A204.1 (cell line): ENCODE measurements around the gene ADRA2A.

Source experiments
- FAIRE-seq: peaks from 2 replicates; lab custom pipeline; 2012; peaks lifted over from hg19 to GRCh38; lab: Jason Lieb, UNC

Gene ADRA2A

GRCh38 chr10:111110771-111111170 is 33.9 kb downstream of the ADRA2A start:
- no peak for FAIRE-seq

GRCh38 chr10:111112333-111112732 is 35.5 kb downstream of the ADRA2A start:
- FAIRE-seq: no peak

GRCh38 chr10:111113238-111113960 is 36.6 kb downstream of the ADRA2A start:
- no peak for FAIRE-seq

- no peak for FAIRE-seq
Observed at GRCh38 chr10:111113961-111114757, 37.3 kb downstream of the ADRA2A start.

- FAIRE-seq: no peak
Observed at GRCh38 chr10:111114758-111115500, 38.1 kb downstream of the ADRA2A start.

GRCh38 chr10:111116211-111116610 is 39.4 kb downstream of the ADRA2A start:
- no peak for FAIRE-seq

- FAIRE-seq: no peak
Observed at GRCh38 chr10:111116762-111117445, 40.1 kb downstream of the ADRA2A start.

- no peak for FAIRE-seq
Observed at GRCh38 chr10:111117528-111118277, 40.9 kb downstream of the ADRA2A start.

GRCh38 chr10:111118758-111119157 is 41.9 kb downstream of the ADRA2A start:
- no peak for FAIRE-seq

- no peak for FAIRE-seq
Observed at GRCh38 chr10:111119637-111120036, 42.8 kb downstream of the ADRA2A start.

GRCh38 chr10:111122127-111122526 is 45.3 kb downstream of the ADRA2A start:
- no peak for FAIRE-seq

GRCh38 chr10:111123883-111124282 is 47.1 kb downstream of the ADRA2A start:
- FAIRE-seq: no peak

- FAIRE-seq: no peak
Observed at GRCh38 chr10:111125102-111125501, 48.3 kb downstream of the ADRA2A start.

- FAIRE-seq: no peak
Observed at GRCh38 chr10:111126077-111126476, 49.2 kb downstream of the ADRA2A start.

GRCh38 chr10:111127081-111127848 is 50.4 kb downstream of the ADRA2A start:
- FAIRE-seq: no peak

GRCh38 chr10:111128331-111129180 is 51.7 kb downstream of the ADRA2A start:
- no peak for FAIRE-seq

GRCh38 chr10:111129363-111129762 is 52.5 kb downstream of the ADRA2A start:
- no peak for FAIRE-seq

GRCh38 chr10:111130471-111130870 is 53.6 kb downstream of the ADRA2A start:
- no peak for FAIRE-seq
